Measurements from ENCODE around the gene PTPRM. TPM values are rescaled to one million over a fixed set of nuclear protein-coding genes. Genes with fewer than 3 reads are reported as not detected.

The PTPRM gene
- total and polyA plus RNA-seq, 4 donors = 9.2 to 23.0 (median 12.7) TPM

GRCh38 chr18:8011361-8011760 lies 444.2 kb downstream of the PTPRM start:
- Histone ChIP-seq H3K9me3 (ENCODE audit: control insufficient read depth in 4 of 4, low read length in 3 of 4) (no peaks in the 10 kb centered on the region), H3K9ac (ENCODE audit: low read depth in 1 of 2, low read length in 2 of 2) (no peak overlapping the region), H3K36me3 (ENCODE audit: control insufficient read depth in 4 of 4, insufficient read depth in 3 of 4, low read depth in 1 of 4, low read length in 3 of 4) (no peaks in the 10 kb centered on the region), H3K4me3 (ENCODE audit: low read depth in 1 of 3, low read length in 3 of 3) (no peak overlapping the region), H3K27me3 (ENCODE audit: control insufficient read depth in 4 of 4, insufficient read depth in 4 of 4, low read length in 3 of 4) (no peaks in the 10 kb centered on the region), H3K4me1 (ENCODE audit: control insufficient read depth in 4 of 4, insufficient read depth in 4 of 4, low read length in 3 of 4) (no peaks in the 10 kb centered on the region), H3K27ac (ENCODE audit: low read depth in 1 of 2, low read length in 2 of 2) (no peak overlapping the region)
- 82% methylated on average over 1 of the region's 1 CpG for WGBS
- TF ChIP-seq YY1 (IDR thresholded peaks at IDR 0.05) (no peak), NR2F2 (IDR thresholded peaks at IDR 0.05) (no peak), REST (IDR thresholded peaks at IDR 0.05) (no peak), CTCF (IDR thresholded peaks at IDR 0.05; ENCODE audit: low read depth, low read length, missing input control) (no peak), JUND (IDR thresholded peaks at IDR 0.05) (no peak), FOXA1 (IDR thresholded peaks at IDR 0.05) (no peak), HNF4G (IDR thresholded peaks at IDR 0.05) (no peak), TAF1 (conservative IDR thresholded peaks at IDR 0.05) (no peak), FOXA2 (IDR thresholded peaks at IDR 0.05) (no peak), SP1 (IDR thresholded peaks at IDR 0.05) (no peak), RAD21 (IDR thresholded peaks at IDR 0.05) (no peak), MAX (IDR thresholded peaks at IDR 0.05) (no peak), HNF4A (conservative IDR thresholded peaks at IDR 0.05) (no peak), ZBTB33 (IDR thresholded peaks at IDR 0.05) (no peak), RXRA (IDR thresholded peaks at IDR 0.05) (no peak), EGR1 (IDR thresholded peaks at IDR 0.05; ENCODE audit: low read depth in 2 of 2) (no peak)
- DNase-seq (ENCODE audit: low spot score) = no peak

- H3K9me3 ChIP-seq (ENCODE audit: control insufficient read depth in 4 of 4, low read length in 3 of 4) = no peaks in the 10 kb centered on the region
- H3K4me1 ChIP-seq (ENCODE audit: control insufficient read depth in 4 of 4, insufficient read depth in 4 of 4, low read length in 3 of 4) = no peaks in the 10 kb centered on the region
- no peak overlapping the region for H3K27ac ChIP-seq (ENCODE audit: low read depth in 1 of 2, low read length in 2 of 2)
- H3K27me3 ChIP-seq (ENCODE audit: control insufficient read depth in 4 of 4, insufficient read depth in 4 of 4, low read length in 3 of 4) = no peaks in the 10 kb centered on the region
- H3K36me3 ChIP-seq (ENCODE audit: control insufficient read depth in 4 of 4, insufficient read depth in 3 of 4, low read depth in 1 of 4, low read length in 3 of 4) = no peaks in the 10 kb centered on the region
- H3K4me3 ChIP-seq (ENCODE audit: low read depth in 1 of 3, low read length in 3 of 3) = no peak overlapping the region
- 78% methylated on average over 4 of the region's 4 CpGs for WGBS
- DNase-seq (ENCODE audit: low spot score) = no peak
- no peak overlapping the region for H3K9ac ChIP-seq (ENCODE audit: low read depth in 1 of 2, low read length in 2 of 2)
- TF ChIP-seq FOXA2 (IDR thresholded peaks at IDR 0.05) (no peak), YY1 (IDR thresholded peaks at IDR 0.05) (no peak), NR2F2 (IDR thresholded peaks at IDR 0.05) (no peak), HNF4G (IDR thresholded peaks at IDR 0.05) (no peak), FOXA1 (IDR thresholded peaks at IDR 0.05) (no peak), MAX (IDR thresholded peaks at IDR 0.05) (no peak), CTCF (IDR thresholded peaks at IDR 0.05; ENCODE audit: low read depth, low read length, missing input control) (no peak), RAD21 (IDR thresholded peaks at IDR 0.05) (no peak), GABPA (IDR thresholded peaks at IDR 0.05 in 1 of 2, conservative IDR thresholded peaks at IDR 0.05 in 1 of 2) (no peak), TAF1 (conservative IDR thresholded peaks at IDR 0.05) (no peak), EGR1 (IDR thresholded peaks at IDR 0.05; ENCODE audit: low read depth in 2 of 2) (no peak), SP1 (IDR thresholded peaks at IDR 0.05) (no peak), RXRA (IDR thresholded peaks at IDR 0.05) (no peak), ATF3 (IDR thresholded peaks at IDR 0.05) (no peak), HNF4A (conservative IDR thresholded peaks at IDR 0.05) (no peak), ZBTB33 (IDR thresholded peaks at IDR 0.05) (no peak)
Measured at GRCh38 chr18:8011906-8012305, 444.8 kb downstream of the PTPRM start.
